Ovary (tissue), 3 donors: ENCODE results near the gene KCNS1.

Experiments
- CTCF ChIP-seq, 3 donors: fragments of 450-650 bp in 2 of 3; fragments of 200-600 bp in 1 of 3; IDR thresholded peaks; one replicate each; pipeline versions ENCODE4 v1.5.1 to v1.8.0; 2016 to 2022; ENCODE audit warnings: antibody characterized with exemption in 3 of 3, mild to moderate bottlenecking in 1 of 3
- EP300 ChIP-seq: sonication (generic); formaldehyde crosslinking; IDR thresholded peaks from one replicate; pipeline ENCODE4 v1.6.1; 2017; ENCODE audit warnings: antibody characterized with exemption
- POLR2A ChIP-seq: fragments of 450-650 bp; IDR thresholded peaks from one replicate; pipeline ENCODE4 v1.6.1; 2017; ENCODE audit warnings: antibody characterized with exemption, mild to moderate bottlenecking, moderate library complexity
- donor health status: DM: no; HTN: no; CAD: no.

DNA sequence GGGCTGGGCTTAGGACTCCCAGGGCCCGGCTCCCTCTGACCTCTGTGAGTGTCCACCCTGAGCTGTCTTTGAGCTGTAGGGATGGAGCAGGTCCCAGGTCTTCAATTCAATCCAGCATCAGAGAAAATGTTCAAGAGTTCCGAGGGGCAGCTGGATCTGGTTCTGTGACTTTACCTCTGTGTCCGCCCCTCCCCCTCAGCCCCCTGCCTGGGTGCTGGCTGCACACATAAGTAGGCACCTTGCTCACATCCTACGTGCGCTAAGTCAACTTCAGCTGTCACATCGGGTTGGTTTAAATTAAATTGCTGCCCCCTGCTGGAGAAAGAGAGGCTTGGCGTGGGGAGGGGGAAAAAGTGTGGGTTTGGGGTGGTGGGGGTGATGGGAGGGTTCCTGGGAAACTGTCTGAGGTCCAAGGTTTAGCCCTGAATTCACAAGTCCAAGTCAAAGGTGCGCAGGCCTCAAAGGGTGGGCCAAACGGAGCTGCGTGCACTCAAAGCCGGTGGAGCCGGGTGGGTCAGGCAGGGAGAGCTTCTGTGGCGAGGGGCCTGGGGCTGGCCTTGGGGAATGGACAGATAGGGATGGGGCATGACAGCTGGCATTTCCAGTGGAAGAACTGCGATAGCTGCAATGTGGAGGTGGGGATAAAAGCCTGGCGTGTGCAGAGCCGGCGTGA is 11.0 kb upstream of the KCNS1 start:
- TF ChIP-seq CTCF (IDR thresholded peaks at IDR 0.05): no peak
- no peak for TF ChIP-seq POLR2A
- no peak for TF ChIP-seq EP300
